Measurements from ENCODE around the gene NCKAP5. TPM values are rescaled to one million over a fixed set of nuclear protein-coding genes. Genes with fewer than 3 reads are reported as not detected.

Gene NCKAP5
- total RNA-seq, 1 donor from 2014 or later: 0.59 TPM

GRCh38 chr2:132886574-132886973 is 681.7 kb downstream of the NCKAP5 start:
- no peak for DNase-seq (ENCODE audit: low read depth, low spot score)

- no peak for DNase-seq (ENCODE audit: low read depth, low spot score)
Observed at GRCh38 chr2:132884705-132885104, 683.6 kb downstream of the NCKAP5 start.

DNA sequence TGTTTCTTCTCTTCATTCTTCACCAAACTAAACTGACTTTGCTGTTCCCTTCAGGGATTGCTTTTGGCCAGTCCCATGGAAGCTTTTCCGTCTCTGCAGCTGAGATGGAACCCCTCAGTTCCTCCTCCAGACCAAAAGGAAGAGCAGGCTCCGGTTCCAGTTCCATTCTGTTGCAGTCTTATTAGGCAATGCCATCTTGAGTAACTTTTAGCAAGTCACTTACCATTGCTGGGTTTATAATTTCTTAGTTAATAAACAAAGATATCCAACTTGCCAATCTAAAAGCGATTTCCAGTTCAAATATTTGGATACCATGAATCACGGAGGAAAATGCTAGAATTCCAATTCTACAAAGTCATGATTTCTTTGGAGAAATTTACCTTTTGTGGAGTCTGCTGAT is 684.0 kb downstream of the NCKAP5 start:
- no peak for DNase-seq (ENCODE audit: low read depth, low spot score)

- no peak for DNase-seq (ENCODE audit: low read depth, low spot score)
Observed at GRCh38 chr2:132883430-132883829, 684.8 kb downstream of the NCKAP5 start.

- DNase-seq (ENCODE audit: low read depth, low spot score): no peak
Observed at GRCh38 chr2:132881546-132881945, 686.7 kb downstream of the NCKAP5 start.

DNA sequence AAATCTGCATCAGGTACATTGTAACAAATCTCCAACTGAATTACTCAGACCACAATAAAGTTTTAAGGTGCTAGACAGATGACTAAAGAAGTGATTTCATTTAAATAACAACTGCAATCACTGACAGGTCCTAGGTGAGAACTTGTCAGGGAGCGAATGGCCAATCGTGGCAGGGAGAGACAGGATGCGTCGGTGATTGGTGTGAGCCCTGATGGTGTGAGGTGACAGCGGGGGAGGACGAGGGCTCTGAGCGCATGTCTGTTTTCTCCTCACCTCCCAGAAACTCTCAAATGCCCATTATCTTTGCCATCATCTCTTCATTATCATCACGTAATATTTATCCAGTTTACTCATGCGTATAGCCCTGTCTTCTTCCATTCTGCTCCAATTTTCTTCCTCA is 690.3 kb downstream of the NCKAP5 start:
- no peak for DNase-seq (ENCODE audit: low read depth, low spot score)

DNA sequence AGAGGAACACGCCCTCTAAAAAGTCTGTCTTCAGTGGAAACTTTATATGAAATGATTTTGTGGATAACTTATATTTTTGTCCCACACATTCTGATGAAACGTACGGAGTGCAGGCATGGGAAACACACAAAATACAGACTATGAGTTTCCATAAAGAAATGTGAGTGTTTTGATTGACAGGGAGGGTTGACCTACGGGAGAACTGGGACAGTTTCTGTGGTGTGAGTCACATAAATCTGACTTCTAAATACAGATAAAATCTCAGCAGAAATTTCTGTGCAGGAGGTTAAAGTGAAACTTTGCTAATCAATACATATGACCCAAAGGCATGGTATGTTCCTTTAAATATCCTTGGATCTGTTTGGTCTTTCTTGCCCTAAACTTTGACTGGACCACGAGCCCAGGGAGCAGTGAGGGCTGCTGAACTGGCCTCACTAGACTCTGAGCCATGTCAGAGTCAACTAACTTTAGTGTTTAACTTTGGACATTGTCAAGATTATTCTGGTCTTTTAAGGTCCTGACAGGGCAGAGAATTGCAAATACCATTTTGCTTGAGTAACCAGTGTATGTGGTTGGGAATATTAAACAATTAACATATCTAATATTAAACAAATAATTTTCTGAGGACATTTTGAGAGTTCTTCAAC is 691.4 kb downstream of the NCKAP5 start:
- no peak for DNase-seq (ENCODE audit: low read depth, low spot score)

- no peak for DNase-seq (ENCODE audit: low read depth, low spot score)
Observed at GRCh38 chr2:132875193-132875592, 693.1 kb downstream of the NCKAP5 start.

DNA sequence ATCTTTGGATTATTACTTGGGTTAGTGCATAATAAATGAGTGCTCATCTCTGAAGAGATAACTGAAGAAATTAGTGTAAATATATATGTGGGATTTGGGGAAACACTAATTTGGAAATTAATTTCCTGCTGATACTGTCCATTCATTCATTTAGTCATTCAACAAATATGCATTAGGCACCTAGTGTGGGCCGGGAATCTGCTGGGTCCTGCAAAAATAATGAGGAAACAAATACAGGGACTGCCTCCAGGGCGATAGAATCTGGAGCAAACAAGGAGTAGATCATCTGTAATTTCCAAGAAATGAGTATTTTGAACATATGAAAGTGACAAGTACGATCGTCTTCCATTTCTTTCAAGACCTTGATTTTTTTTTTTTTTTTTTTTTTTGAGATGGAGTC is 694.5 kb downstream of the NCKAP5 start:
- DNase-seq (ENCODE audit: low read depth, low spot score): no peak

DNA sequence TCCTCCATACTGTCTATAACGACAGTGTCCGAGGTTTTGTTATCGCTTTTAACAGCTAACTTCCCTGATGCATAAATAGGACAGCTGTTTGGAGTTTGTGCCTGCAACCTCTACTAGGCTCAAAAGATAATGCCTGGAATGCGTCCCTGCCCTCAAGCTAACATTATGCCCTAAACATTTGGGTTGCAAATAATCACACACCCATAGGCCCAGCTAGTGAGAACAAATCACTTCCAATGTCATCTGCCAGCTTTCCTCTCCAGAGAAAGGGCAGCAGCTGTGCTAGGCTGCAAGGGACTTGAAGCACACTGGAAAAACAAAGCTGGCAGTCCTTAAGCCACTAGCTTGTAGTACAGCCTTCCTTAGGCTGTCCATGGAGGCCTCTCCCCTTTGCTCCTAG is 696.4 kb downstream of the NCKAP5 start:
- DNase-seq (ENCODE audit: low read depth, low spot score): no peak

GRCh38 chr2:132863961-132864360 is 704.3 kb downstream of the NCKAP5 start:
- DNase-seq (ENCODE audit: low read depth, low spot score): no peak

DNA sequence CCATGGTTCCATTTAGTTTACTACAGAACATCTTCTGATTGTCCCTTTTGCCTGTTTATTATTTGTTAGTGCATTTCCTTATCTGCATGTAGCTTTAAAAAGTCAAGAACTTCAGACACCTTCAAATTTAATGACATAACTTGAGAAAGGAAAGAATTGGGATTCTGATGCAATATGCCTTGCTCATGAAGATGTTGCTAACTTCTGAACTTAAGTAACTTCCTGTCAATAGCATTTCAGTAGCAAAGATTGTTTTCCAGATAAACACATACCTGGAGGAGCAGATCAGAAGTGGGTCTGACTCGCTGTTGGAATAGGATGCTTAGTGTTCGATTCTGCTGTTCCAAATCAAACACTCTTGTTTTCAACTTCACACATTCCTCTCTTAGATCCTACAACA is 708.0 kb downstream of the NCKAP5 start:
- no peak for DNase-seq (ENCODE audit: low read depth, low spot score)

DNA sequence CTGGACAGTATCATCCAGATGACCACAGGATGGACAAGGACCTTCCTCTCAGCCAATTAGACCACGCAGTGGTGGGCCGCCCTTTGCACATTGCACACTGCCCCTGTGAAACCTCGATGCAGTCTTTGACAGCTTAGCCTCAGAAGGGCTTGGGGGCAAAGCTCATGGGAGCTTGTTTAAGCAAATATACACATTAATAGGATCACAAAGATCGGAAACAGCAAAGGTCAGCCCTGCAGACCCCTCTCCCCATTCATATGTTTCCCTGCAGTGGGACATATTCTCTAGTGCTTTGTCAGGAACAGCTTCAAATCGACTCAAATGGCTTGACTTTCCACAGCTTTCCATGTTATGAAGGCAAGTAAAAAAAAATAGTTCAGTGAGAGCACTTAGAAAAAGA is 708.7 kb downstream of the NCKAP5 start:
- DNase-seq (ENCODE audit: low read depth, low spot score): no peak

- DNase-seq (ENCODE audit: low read depth, low spot score): no peak
Observed at GRCh38 chr2:132857319-132857718, 710.9 kb downstream of the NCKAP5 start.

DNA sequence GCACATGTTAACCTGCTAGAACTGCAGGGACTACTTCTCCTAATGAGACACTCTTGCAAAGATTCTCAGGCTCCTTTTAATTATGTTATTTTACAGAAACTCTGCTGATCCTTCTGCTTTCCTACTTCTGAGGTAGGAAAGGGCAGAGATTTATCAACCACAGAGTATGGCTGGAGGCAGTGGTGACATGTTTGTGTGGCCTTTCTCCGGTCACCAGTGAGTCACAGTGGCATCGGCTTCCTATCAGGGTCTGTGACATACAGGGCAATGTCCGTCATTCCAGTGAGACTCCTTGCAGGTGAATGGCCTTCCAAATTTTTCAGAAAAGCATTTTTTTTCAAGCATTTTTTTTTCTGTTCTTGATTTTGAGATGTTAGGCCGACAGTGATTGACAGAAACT is 717.6 kb downstream of the NCKAP5 start:
- DNase-seq (ENCODE audit: low read depth, low spot score): no peak

GRCh38 chr2:132849118-132849517 is 719.1 kb downstream of the NCKAP5 start:
- no peak for DNase-seq (ENCODE audit: low read depth, low spot score)

DNA sequence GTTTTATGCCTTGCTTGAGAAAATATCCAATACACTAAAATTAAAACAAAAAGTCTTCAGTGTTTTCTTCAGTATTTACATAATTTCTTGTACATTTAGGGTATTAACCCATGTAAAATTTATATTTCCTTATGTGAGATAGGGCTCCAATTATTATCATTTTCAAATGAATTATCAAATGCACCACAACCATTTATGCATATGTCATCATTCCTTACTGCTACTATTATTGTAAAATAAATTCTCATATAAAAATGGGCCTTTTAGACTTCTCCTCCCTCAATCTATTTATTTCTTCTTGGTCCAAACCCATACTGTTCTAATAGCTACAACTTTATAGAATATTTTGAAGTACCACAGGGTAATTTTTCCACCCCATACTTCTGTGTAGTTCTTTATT is 722.9 kb downstream of the NCKAP5 start:
- no peak for DNase-seq (ENCODE audit: low read depth, low spot score)

DNA sequence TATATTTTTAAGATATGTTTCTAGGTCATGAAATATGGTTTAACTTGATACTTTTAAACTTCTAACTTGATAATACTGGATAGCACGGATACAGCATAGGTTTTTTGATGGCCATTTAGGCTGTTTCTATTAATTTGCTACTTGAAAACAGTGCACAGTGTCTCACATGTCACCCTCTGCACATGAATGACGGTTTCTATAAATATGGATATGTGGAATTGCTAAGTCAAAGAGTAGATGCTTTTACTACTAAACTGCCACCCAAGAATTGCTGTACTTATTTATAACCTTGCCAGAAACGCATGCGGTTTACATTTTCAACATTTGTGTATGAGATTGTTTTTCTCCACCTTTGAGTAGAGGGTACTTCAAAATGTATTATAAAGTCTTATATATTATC is 723.7 kb downstream of the NCKAP5 start:
- no peak for DNase-seq (ENCODE audit: low read depth, low spot score)

- no peak for DNase-seq (ENCODE audit: low read depth, low spot score)
Observed at GRCh38 chr2:132837769-132838168, 730.5 kb downstream of the NCKAP5 start.

- no peak for DNase-seq (ENCODE audit: low read depth, low spot score)
Observed at GRCh38 chr2:132830321-132830827, 737.9 kb downstream of the NCKAP5 start.

DNA sequence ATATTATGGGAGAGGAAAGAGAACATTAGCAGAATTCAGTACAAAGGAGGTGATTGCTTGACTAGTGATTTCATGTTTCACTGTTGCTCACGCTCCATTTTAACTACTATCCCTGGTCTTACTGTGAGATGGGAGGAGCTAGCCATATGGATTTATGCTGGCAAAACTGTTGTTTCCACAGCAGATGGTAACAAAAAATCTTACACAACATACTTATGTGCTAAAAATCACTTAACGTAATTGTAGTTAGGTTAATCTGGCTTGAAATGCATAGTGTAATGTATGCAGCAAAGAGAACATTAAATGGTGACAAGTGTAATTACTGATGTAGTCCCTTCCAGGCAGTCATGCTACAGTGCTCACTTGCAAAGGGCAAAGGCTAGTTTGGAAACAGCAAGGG is 742.7 kb downstream of the NCKAP5 start:
- DNase-seq (ENCODE audit: low read depth, low spot score): no peak

DNA sequence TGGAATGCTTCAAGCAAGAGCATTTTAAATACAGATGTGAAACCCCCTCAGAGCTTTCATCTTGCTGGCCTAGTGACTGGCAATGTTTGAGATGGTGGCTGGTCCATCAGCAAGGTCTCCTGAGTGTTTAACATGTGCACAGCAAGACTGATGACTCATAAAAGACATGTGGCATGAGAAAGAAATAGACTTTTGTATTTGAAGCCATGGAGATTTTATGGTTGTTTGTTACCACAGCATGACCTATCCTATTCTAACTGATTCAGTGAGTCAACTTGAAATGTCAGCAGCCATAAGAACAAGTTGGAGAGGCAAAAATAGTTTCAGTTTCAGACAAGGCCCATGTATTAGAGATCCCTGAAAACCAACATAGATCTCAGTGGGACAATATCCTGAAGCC is 743.5 kb downstream of the NCKAP5 start:
- DNase-seq (ENCODE audit: low read depth, low spot score): no peak

DNA sequence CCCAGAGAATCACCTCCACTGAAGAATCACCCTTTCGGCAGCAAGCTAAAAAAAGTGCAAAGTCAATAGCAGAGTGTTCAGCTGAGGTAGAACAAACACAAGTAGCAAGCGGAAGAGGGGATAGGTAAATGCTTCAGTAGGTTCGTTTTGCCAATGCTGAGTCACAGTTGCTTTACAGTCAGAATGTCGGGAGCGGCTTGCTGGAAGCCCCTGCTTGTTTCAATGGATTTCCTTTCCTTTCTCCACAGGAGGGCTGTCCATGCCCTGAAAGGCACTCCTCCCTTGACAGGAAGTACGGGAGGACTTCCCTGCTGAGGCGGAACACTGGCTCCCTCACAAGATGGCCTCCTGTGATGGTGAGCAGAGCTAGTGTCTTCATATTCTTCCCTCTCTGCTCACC is 752.0 kb downstream of the NCKAP5 start:
- DNase-seq (ENCODE audit: low read depth, low spot score): no peak

GRCh38 chr2:132815516-132815915 is 752.7 kb downstream of the NCKAP5 start:
- no peak for DNase-seq (ENCODE audit: low read depth, low spot score)

Measured in pulmonary artery endothelial cell (primary cell).